ENCODE results near the gene BMPR1B. TPM values are rescaled to one million over a fixed set of nuclear protein-coding genes. Genes with fewer than 3 reads are reported as not detected.

Gene BMPR1B
- total RNA-seq, 3 donors from 2014 or later: 0.36 to 3.3 (median 0.81) TPM

DNA sequence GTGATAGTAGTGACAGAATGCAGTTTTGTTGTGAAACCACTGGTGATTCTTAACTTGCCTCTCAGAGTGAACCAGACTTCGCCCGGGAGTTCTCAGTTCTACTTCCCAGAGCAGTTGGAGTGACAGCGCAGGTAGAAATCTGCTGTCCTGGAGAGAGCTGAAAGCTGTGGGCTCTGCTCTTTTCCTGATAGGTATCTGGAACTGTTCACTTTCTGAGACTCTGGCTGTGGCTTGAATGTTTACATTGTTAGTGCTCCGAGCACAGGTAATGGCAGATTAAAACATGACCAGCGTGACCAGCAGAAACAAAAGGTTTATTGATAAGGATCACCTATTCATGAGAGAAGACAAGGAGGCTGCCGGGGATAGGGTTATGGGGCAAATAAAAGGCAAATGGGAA is 360.7 kb downstream of the BMPR1B start:
- Histone ChIP-seq H3K9me3 (no peaks in the 10 kb centered on the region), H3K36me3 (ENCODE audit: low read depth) (no peaks in the 10 kb centered on the region), H3K4me1 (ENCODE audit: low read depth) (no peaks in the 10 kb centered on the region), H3K4me3 (no peak overlapping the region)
- intact Hi-C loops (cut with DNase I, micrococcal nuclease): no loop called here
- no peak for DNase-seq
- TF ChIP-seq, protein P1, sequence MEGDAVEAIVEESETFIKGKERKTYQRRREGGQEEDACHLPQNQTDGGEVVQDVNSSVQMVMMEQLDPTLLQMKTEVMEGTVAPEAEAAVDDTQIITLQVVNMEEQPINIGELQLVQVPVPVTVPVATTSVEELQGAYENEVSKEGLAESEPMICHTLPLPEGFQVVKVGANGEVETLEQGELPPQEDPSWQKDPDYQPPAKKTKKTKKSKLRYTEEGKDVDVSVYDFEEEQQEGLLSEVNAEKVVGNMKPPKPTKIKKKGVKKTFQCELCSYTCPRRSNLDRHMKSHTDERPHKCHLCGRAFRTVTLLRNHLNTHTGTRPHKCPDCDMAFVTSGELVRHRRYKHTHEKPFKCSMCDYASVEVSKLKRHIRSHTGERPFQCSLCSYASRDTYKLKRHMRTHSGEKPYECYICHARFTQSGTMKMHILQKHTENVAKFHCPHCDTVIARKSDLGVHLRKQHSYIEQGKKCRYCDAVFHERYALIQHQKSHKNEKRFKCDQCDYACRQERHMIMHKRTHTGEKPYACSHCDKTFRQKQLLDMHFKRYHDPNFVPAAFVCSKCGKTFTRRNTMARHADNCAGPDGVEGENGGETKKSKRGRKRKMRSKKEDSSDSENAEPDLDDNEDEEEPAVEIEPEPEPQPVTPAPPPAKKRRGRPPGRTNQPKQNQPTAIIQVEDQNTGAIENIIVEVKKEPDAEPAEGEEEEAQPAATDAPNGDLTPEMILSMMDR (IDR thresholded peaks at IDR 0.05): no peak
- no peak for ATAC-seq

GRCh38 chr4:95120456-95120855 is 362.7 kb downstream of the BMPR1B start:
- Histone ChIP-seq H3K4me3 (no peak overlapping the region), H3K36me3 (ENCODE audit: low read depth) (no peaks in the 10 kb centered on the region), H3K4me1 (ENCODE audit: low read depth) (no peaks in the 10 kb centered on the region), H3K9me3 (no peaks in the 10 kb centered on the region)
- TF ChIP-seq, protein P1 (IDR thresholded peaks at IDR 0.05): no peak
- no peak for DNase-seq
- no peak for ATAC-seq
- intact Hi-C loops (cut with DNase I, micrococcal nuclease): no loop called here

DNA sequence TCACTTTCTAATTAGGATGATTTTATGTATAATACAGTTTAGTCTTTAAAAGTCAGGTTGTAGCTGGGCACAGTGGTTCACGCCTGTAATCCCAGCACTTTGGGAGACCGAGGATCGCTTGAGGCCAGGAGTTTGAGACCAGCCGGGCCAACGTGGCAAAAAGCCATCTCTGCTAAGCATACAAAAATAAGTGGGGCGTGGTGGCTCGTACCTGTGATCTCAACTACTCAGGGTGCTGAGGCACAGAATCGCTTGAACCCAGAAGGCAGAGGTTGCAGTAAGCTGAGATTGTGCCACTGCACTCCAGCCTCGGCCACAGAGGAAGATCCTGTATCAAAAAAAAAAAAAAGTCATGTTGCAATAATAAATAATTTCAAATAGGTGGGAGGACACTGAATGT is 364.2 kb downstream of the BMPR1B start:
- intact Hi-C loops (cut with DNase I, micrococcal nuclease): no loop called here
- TF ChIP-seq, protein P1 (IDR thresholded peaks at IDR 0.05): no peak
- H3K36me3 ChIP-seq (ENCODE audit: low read depth): no peaks in the 10 kb centered on the region
- H3K4me3 ChIP-seq: no peak overlapping the region
- DNase-seq (no peak), ATAC-seq (no peak)
- H3K9me3 ChIP-seq: no peaks in the 10 kb centered on the region
- H3K4me1 ChIP-seq (ENCODE audit: low read depth): no peaks in the 10 kb centered on the region

GRCh38 chr4:95124906-95125504 is 367.2 kb downstream of the BMPR1B start:
- ATAC-seq (peak; percentile 36), DNase-seq (peak in 1 of 3 donors; percentile 33)
- H3K9me3 ChIP-seq: no peaks in the 10 kb centered on the region
- no peaks in the 10 kb centered on the region for H3K4me1 ChIP-seq (ENCODE audit: low read depth)
- no peak overlapping the region for H3K4me3 ChIP-seq
- TF ChIP-seq, protein P1 (IDR thresholded peaks at IDR 0.05): no peak
- no peaks in the 10 kb centered on the region for H3K36me3 ChIP-seq (ENCODE audit: low read depth)
- intact Hi-C loops (cut with DNase I, micrococcal nuclease): no loop called here

DNA sequence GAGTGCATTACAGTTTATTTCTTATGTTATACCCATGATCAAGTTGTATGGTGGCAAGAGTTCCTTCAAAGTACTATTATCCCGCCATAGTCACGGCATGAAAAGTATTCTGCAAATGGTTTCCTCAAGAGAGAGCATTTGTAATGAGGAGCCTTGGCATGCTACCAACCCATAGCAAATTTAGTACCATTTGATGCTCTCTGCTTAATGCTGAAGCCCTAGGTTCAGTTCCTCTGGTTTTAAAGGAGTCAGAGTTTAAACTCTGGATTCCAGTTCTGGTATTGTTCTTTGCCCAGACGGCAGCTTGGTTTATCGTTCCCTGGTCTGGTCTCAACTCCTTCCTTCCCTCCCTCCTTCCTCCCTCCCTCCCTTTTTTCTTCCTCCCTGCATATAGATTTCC is 371.3 kb downstream of the BMPR1B start:
- intact Hi-C loops (cut with DNase I, micrococcal nuclease): no loop called here
- Histone ChIP-seq H3K4me1 (ENCODE audit: low read depth) (no peaks in the 10 kb centered on the region), H3K4me3 (no peak overlapping the region), H3K9me3 (no peaks in the 10 kb centered on the region), H3K36me3 (ENCODE audit: low read depth) (no peaks in the 10 kb centered on the region)
- DNase-seq (no peak), ATAC-seq (no peak)
- TF ChIP-seq, protein P1 (IDR thresholded peaks at IDR 0.05): no peak
